Measurements from ENCODE around the gene MINDY2. TPM values are rescaled to one million over a fixed set of nuclear protein-coding genes. Genes with fewer than 3 reads are reported as not detected.

MINDY2 gene
- total RNA-seq, 4 donors from 2014 or later, result 10.4 to 36.6 (median 17.0) TPM

GRCh38 chr15:58736018-58736643 is 35.0 kb upstream of the MINDY2 start:
- TF ChIP-seq, protein P1, sequence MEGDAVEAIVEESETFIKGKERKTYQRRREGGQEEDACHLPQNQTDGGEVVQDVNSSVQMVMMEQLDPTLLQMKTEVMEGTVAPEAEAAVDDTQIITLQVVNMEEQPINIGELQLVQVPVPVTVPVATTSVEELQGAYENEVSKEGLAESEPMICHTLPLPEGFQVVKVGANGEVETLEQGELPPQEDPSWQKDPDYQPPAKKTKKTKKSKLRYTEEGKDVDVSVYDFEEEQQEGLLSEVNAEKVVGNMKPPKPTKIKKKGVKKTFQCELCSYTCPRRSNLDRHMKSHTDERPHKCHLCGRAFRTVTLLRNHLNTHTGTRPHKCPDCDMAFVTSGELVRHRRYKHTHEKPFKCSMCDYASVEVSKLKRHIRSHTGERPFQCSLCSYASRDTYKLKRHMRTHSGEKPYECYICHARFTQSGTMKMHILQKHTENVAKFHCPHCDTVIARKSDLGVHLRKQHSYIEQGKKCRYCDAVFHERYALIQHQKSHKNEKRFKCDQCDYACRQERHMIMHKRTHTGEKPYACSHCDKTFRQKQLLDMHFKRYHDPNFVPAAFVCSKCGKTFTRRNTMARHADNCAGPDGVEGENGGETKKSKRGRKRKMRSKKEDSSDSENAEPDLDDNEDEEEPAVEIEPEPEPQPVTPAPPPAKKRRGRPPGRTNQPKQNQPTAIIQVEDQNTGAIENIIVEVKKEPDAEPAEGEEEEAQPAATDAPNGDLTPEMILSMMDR (IDR thresholded peaks at IDR 0.05), result no peak
- DNase-seq (ENCODE audit: low spot score), result no peak

GRCh38 chr15:58737298-58737697 is 33.8 kb upstream of the MINDY2 start:
- ATAC-seq (ENCODE audit: low FRiP score), result no peak
- TF ChIP-seq, protein P1 (IDR thresholded peaks at IDR 0.05), result no peak
- DNase-seq (ENCODE audit: low spot score), result no peak

More at GRCh38 chr15:58736018-58736643, 35.0 kb upstream of the MINDY2 start:
- no peak for ATAC-seq (ENCODE audit: low FRiP score)

DNA sequence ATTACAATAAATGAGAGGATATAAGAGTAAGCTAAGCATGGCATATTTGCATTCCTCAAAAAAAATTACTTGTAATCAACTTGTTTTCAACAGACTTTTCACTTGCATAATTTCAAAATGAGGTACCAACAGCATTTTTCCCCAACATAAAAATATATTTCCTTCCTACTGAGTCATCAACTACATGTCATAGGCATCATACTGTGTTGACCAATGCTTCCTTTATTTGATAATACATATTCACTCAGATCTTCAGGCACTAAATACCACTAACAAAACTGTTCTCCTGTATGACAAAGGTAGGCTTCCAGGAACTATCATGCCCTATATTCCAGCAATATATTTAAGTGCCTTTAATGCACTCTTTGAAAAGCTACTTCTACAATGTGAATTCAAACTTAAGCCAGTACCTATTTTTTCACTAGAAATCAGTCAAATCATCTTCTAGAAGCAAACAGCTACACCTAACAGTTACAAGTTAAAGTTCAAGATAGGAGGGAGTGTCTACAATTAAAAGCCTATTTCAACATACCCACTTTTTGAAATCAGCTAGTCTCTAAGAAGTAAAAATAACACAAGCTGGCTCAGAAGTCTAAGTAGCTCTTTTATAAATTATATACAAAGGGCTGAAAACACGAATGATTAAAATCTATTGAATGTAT is 32.9 kb upstream of the MINDY2 start:
- TF ChIP-seq, protein P1 (IDR thresholded peaks at IDR 0.05), result no peak
- ATAC-seq (ENCODE audit: low FRiP score), result peak; percentile 81
- DNase-seq (ENCODE audit: low spot score), result no peak

- DNase-seq (ENCODE audit: low spot score), result no peak
- no peak for ATAC-seq (ENCODE audit: low FRiP score)
- TF ChIP-seq, protein P1 (IDR thresholded peaks at IDR 0.05), result no peak
These were observed 30.7 kb upstream of the MINDY2 start for GRCh38 chr15:58740436-58740835.

GRCh38 chr15:58741032-58741431 is 30.1 kb upstream of the MINDY2 start:
- TF ChIP-seq, protein P1 (IDR thresholded peaks at IDR 0.05), result no peak
- no peak for DNase-seq (ENCODE audit: low spot score)
- no peak for ATAC-seq (ENCODE audit: low FRiP score)

DNA sequence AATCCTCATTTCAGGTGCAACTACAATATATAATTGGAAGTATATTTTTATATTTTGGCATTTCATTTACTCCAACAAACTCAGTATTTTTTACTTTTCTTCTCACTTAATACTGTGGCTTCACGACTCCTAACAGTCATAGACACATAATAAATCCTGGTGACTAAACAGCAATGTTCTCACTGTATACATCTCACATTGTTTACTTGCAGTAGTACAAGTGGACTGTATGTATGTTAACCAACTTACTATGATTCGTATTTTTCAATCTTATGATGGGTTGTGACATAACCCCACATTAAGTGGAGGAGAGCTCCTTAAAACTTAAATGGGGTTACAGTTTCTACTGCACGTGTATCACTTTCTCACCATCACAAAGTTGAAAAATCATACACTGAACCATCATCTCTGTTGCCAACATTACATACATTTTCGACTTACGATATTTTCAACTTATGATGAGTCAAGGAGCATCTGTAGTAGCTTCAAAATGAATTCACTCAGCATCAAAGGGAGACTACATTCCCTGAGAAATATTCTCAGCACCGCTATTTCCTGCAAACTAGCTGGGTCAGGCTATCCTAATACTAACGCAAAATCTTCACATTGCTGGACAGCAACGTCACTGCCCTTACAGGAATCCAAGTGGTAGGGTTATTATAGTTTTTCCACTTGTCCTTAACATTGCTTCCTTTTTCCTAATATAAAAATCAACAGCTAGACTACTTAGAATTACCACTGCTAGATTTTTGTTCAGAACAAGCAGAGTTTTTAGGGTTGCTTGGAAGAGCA is 28.9 kb upstream of the MINDY2 start:
- TF ChIP-seq, protein P1 (IDR thresholded peaks at IDR 0.05), result no peak
- DNase-seq (ENCODE audit: low spot score), result no peak
- peak; percentile 43 for ATAC-seq (ENCODE audit: low FRiP score)

All from omental fat pad (tissue), 4 donors.